Measurements from ENCODE around the gene ERMAP.

- TF ChIP-seq POLR2AphosphoS5 (IDR thresholded peaks at IDR 0.05; ENCODE audit: low read depth, low read length): no peak
- TF ChIP-seq POLR2A (IDR thresholded peaks at IDR 0.05; ENCODE audit: low read depth, low read length): no peak
- no peak for TF ChIP-seq TAF1 (IDR thresholded peaks at IDR 0.05; ENCODE audit: borderline replicate concordance, low read depth, low read length)
Measured at GRCh38 chr1:42793824-42794223, 23.1 kb upstream of the ERMAP start.
